Astrocyte (in vitro differentiated cells and primary cell): ENCODE results near the gene SLC9A7.

ENCODE experiments used
- CTCF ChIP-seq: IDR thresholded peaks from 2 replicates; pipeline ENCODE4 v1.5.1; 2011; ENCODE audit warnings: low read depth, mild to moderate bottlenecking, inconsistent platforms, low read length, moderate library complexity; ENCODE audit not compliant: insufficient read depth
- EZH2 ChIP-seq: IDR thresholded peaks from 2 replicates; pipeline ENCODE4 v1.6.1; 2012; ENCODE audit warnings: mild to moderate bottlenecking, low read length, inconsistent platforms; ENCODE audit not compliant: insufficient read depth

DNA sequence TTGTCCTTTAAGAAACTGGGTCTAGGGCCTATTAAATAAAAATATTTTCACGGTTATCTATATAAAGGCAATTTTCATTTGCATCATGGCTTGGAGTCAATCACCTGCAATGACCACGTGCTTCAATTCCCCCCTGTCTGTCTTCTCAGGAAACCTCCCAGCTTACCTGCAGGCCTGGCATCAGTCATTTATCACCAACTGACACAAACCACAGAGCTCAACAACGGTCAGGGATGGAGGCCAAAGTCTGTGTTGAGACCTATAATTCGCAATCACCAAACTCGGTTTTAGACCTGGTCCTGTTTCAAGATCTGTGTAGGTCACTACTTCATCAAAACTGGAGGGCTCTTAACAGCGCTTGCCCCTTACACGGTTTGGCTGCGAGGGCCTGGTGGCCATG is 1.9 kb downstream of the SLC9A7 start:
- no peak for TF ChIP-seq CTCF
- no peak for TF ChIP-seq EZH2
